T-helper 2 cell treated with Interferon-gamma antibody and Interleukin-4, amounts not matched to agents 5 μg/mL and 100 μg/mL, for 36 hours (primary cell): ENCODE measurements around the gene SORL1-AS1.

ENCODE experiments used
- DNase-seq: peaks from one replicate; pipeline ENCODE4 v3.0.0; 2021; ENCODE audit warnings: low spot score
- H3K27ac Mint-ChIP-seq: one replicate; pipeline ENCODE4 v1.8.0; 2021; ENCODE audit warnings: mild to moderate bottlenecking, mixed read lengths
- H3K27me3 Mint-ChIP-seq: one replicate; pipeline ENCODE4 v1.8.0; 2021; ENCODE audit warnings: low read depth, mixed read lengths
- H3K36me3 Mint-ChIP-seq: one replicate; pipeline ENCODE4 v1.8.0; 2021; ENCODE audit warnings: low read depth, mixed read lengths
- H3K4me1 Mint-ChIP-seq: one replicate; pipeline ENCODE4 v1.8.0; 2021; ENCODE audit warnings: low read depth, mixed read lengths
- H3K4me3 Mint-ChIP-seq: one replicate; pipeline ENCODE4 v1.8.0; 2022; ENCODE audit warnings: mild to moderate bottlenecking, moderate library complexity, mixed read lengths
- H3K9me3 Mint-ChIP-seq: one replicate; pipeline ENCODE4 v1.8.0; 2021; ENCODE audit warnings: mixed read lengths

Gene SORL1-AS1

GRCh38 chr11:121439337-121439736 lies 13.4 kb downstream of the SORL1-AS1 start:
- no peak for DNase-seq
- Mint-ChIP-seq H3K9me3 (no peaks in the 10 kb centered on the region), H3K27me3 (no peaks in the 10 kb centered on the region), H3K36me3 (peaks cover 5% of the 10 kb centered on the region), H3K4me3 (no peak overlapping the region), H3K27ac (no peak overlapping the region), H3K4me1 (peaks cover 18% of the 10 kb centered on the region)

GRCh38 chr11:121437686-121438078 lies 15.1 kb downstream of the SORL1-AS1 start:
- no peak overlapping the region for H3K27ac Mint-ChIP-seq

GRCh38 chr11:121437018-121437685 lies 15.6 kb downstream of the SORL1-AS1 start:
- H3K4me3 Mint-ChIP-seq, result no peak overlapping the region
- no peak overlapping the region for H3K27ac Mint-ChIP-seq
- H3K4me1 Mint-ChIP-seq, result peaks cover 15% of the 10 kb centered on the region
- no peaks in the 10 kb centered on the region for H3K27me3 Mint-ChIP-seq
- H3K36me3 Mint-ChIP-seq, result peaks cover 2% of the 10 kb centered on the region
- DNase-seq, result no peak
- H3K9me3 Mint-ChIP-seq, result no peaks in the 10 kb centered on the region

More at GRCh38 chr11:121437686-121438078, 15.1 kb downstream of the SORL1-AS1 start:
- Mint-ChIP-seq H3K4me1 (peaks cover 14% of the 10 kb centered on the region), H3K9me3 (no peaks in the 10 kb centered on the region), H3K27me3 (no peaks in the 10 kb centered on the region), H3K36me3 (peaks cover 2% of the 10 kb centered on the region), H3K4me3 (no peak overlapping the region)
- DNase-seq, result no peak

GRCh38 chr11:121435551-121436511 lies 16.9 kb downstream of the SORL1-AS1 start:
- H3K9me3 Mint-ChIP-seq, result no peaks in the 10 kb centered on the region
- H3K27me3 Mint-ChIP-seq, result no peaks in the 10 kb centered on the region
- H3K4me1 Mint-ChIP-seq, result peaks cover 21% of the 10 kb centered on the region
- no peak for DNase-seq
- H3K4me3 Mint-ChIP-seq, result no peak overlapping the region
- H3K36me3 Mint-ChIP-seq, result peaks cover 2% of the 10 kb centered on the region
- H3K27ac Mint-ChIP-seq, result no peak overlapping the region

- peaks cover 2% of the 10 kb centered on the region for H3K36me3 Mint-ChIP-seq
- no peak for DNase-seq
- H3K4me1 Mint-ChIP-seq, result peaks cover 21% of the 10 kb centered on the region
- no peaks in the 10 kb centered on the region for H3K27me3 Mint-ChIP-seq
- no peaks in the 10 kb centered on the region for H3K9me3 Mint-ChIP-seq
- no peak overlapping the region for H3K27ac Mint-ChIP-seq
- no peak overlapping the region for H3K4me3 Mint-ChIP-seq
Measured at GRCh38 chr11:121435132-121435531, 17.6 kb downstream of the SORL1-AS1 start.

GRCh38 chr11:121431820-121432526 lies 20.8 kb downstream of the SORL1-AS1 start:
- H3K4me1 Mint-ChIP-seq, result peaks cover 17% of the 10 kb centered on the region
- H3K9me3 Mint-ChIP-seq, result no peaks in the 10 kb centered on the region
- H3K36me3 Mint-ChIP-seq, result peaks cover 2% of the 10 kb centered on the region
- H3K27ac Mint-ChIP-seq, result no peak overlapping the region
- no peak overlapping the region for H3K4me3 Mint-ChIP-seq
- no peak for DNase-seq
- peaks cover 2% of the 10 kb centered on the region for H3K27me3 Mint-ChIP-seq

GRCh38 chr11:121429556-121429955 lies 23.2 kb downstream of the SORL1-AS1 start:
- no peak overlapping the region for H3K27ac Mint-ChIP-seq

GRCh38 chr11:121427400-121427744 lies 25.4 kb downstream of the SORL1-AS1 start:
- DNase-seq, result no peak
- Mint-ChIP-seq H3K4me3 (peak overlapping the region; percentile 8), H3K27me3 (peaks cover 4% of the 10 kb centered on the region), H3K4me1 (peaks cover 35% of the 10 kb centered on the region), H3K36me3 (peaks cover 7% of the 10 kb centered on the region), H3K27ac (no peak overlapping the region), H3K9me3 (no peaks in the 10 kb centered on the region)

More at GRCh38 chr11:121429556-121429955, 23.2 kb downstream of the SORL1-AS1 start:
- Mint-ChIP-seq H3K4me3 (no peak overlapping the region), H3K36me3 (peaks cover 7% of the 10 kb centered on the region), H3K27me3 (peaks cover 4% of the 10 kb centered on the region), H3K4me1 (peaks cover 20% of the 10 kb centered on the region), H3K9me3 (no peaks in the 10 kb centered on the region)
- DNase-seq, result no peak

- Mint-ChIP-seq H3K4me3 (peak overlapping the region; percentile 70), H3K27me3 (peaks cover 4% of the 10 kb centered on the region), H3K4me1 (peaks cover 37% of the 10 kb centered on the region), H3K9me3 (no peaks in the 10 kb centered on the region), H3K27ac (no peak overlapping the region), H3K36me3 (peaks cover 7% of the 10 kb centered on the region)
- DNase-seq, result peak; percentile 33
Measured at GRCh38 chr11:121426476-121427399, 26.0 kb downstream of the SORL1-AS1 start.

- Mint-ChIP-seq H3K9me3 (no peaks in the 10 kb centered on the region), H3K4me3 (no peak overlapping the region), H3K27me3 (peaks cover 4% of the 10 kb centered on the region), H3K36me3 (peaks cover 7% of the 10 kb centered on the region), H3K4me1 (peaks cover 41% of the 10 kb centered on the region), H3K27ac (no peak overlapping the region)
- no peak for DNase-seq
Measured at GRCh38 chr11:121425828-121426227, 26.9 kb downstream of the SORL1-AS1 start.

GRCh38 chr11:121422675-121423074 lies 30.1 kb downstream of the SORL1-AS1 start:
- H3K9me3 Mint-ChIP-seq, result no peaks in the 10 kb centered on the region
- H3K4me1 Mint-ChIP-seq, result peaks cover 64% of the 10 kb centered on the region
- peaks cover 7% of the 10 kb centered on the region for H3K36me3 Mint-ChIP-seq
- H3K27ac Mint-ChIP-seq, result no peak overlapping the region
- H3K4me3 Mint-ChIP-seq, result peak overlapping the region; percentile 13
- DNase-seq, result no peak
- H3K27me3 Mint-ChIP-seq, result peaks cover 2% of the 10 kb centered on the region

GRCh38 chr11:121421149-121421901 lies 31.4 kb downstream of the SORL1-AS1 start:
- peak overlapping the region; percentile 16 for H3K4me3 Mint-ChIP-seq
- DNase-seq, result no peak
- H3K36me3 Mint-ChIP-seq, result peaks cover 7% of the 10 kb centered on the region
- H3K27ac Mint-ChIP-seq, result no peak overlapping the region
- peaks cover 2% of the 10 kb centered on the region for H3K27me3 Mint-ChIP-seq
- H3K9me3 Mint-ChIP-seq, result no peaks in the 10 kb centered on the region
- peaks cover 67% of the 10 kb centered on the region for H3K4me1 Mint-ChIP-seq
